HG03354 (cell line): ENCODE data around the gene FBXO9.

Experiments used
- ATAC-seq: cut with Tn5 transposase; IDR thresholded peaks from one replicate; pipeline ENCODE4 v1.9.1; 2021; ENCODE audit warnings: mild to moderate bottlenecking; ENCODE audit not compliant: unreplicated experiment, poor library complexity, severe bottlenecking

Gene FBXO9

GRCh38 chr6:53125276-53125675, 60.1 kb downstream of the FBXO9 start:
- no peak for ATAC-seq

DNA sequence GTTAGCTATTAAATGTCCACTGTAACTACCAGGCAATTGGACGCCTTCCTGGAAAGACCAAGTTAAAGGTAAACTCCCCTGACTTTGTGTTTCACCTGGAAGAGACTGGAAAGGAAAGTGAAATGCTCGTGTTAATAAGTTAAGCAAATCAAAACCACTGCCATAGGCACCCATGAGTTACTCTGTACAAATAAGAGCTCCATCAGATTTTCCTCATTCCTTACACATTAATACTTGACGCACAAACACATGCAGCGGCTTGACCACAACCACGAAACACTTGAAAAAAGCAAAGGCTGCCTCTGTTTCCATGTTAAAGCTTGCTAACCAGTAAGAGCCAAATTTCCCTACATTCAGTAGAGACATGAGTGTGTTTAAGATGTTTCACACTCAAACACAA, 63.6 kb downstream of the FBXO9 start:
- ATAC-seq = no peak

- no peak for ATAC-seq
These were observed 65.5 kb downstream of the FBXO9 start for GRCh38 chr6:53130569-53131290.

- no peak for ATAC-seq
These were observed 68.8 kb downstream of the FBXO9 start for GRCh38 chr6:53133961-53134360.

- no peak for ATAC-seq
These were observed 69.5 kb downstream of the FBXO9 start for GRCh38 chr6:53134601-53135235.

DNA sequence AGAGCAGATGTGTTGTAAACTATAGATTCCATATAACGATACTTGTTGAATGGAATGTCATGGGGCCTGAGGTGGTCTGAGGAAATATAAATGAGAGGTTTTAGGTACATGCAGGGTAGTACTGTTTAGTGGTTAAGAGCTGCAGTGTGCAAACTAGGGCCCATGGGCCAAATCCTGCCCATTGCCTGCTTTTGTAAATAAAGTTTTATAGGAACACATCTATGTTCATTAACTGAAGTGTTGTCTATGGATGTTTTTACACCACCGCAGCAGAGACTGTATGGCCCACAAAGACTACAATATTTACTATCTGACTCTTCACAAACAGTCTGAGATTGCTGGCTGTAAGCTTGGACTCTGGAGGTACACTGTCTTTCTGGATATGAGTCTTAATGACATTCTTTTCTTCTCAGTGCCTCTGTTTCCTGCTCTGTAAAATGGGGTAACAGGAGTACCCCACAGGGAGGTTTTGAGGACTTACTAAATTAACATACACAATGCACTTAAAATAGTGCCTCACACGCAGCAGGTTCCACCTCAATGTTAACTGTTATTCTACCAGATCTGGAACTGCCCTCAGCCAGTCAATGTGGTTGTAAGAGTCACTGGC, 70.9 kb downstream of the FBXO9 start:
- ATAC-seq = no peak

DNA sequence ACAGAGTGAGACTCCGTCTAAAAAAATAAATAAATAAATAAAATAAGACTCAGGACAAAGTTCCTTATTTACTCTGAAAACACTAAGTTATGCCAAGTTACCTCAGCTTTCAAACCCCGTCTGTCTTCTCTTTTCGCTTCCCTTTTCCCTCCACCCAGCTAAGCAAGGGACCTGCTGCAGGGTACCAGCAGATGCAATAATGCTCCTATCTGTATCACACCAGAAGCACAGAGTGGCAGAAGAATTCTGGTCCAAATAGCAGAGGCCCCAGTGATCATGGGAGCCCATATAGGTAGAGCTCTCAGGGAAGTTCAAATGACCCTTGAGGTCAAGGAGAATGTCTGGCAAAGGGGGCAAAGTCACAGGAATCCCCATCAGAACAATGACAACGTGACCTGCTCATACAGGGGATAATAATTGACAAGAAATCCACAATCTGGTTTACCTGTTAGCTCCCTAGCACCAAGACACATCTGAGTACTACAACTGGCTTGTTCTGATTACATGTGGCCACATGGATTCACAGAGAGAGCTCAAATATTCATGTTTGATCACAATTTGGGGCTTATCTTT, 74.7 kb downstream of the FBXO9 start:
- ATAC-seq = no peak

DNA sequence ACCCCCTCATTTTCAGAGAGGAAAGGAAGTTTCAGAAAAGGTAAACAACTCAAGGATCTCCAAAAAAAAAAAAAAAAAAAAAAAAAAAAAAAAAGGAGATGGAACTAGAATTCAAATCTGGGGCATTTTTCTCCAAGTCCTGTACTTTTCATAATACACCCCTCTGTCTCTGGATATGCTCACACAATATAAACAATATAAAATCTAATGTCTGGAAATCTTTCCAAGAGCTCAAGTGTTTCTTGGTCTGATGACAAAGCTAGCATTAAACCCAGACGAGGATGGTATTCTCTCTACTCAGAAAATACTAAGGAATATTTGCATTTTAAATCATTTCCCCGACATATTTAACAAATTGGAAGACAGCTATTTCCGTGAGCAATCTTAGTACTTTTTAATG, 77.6 kb downstream of the FBXO9 start:
- ATAC-seq = no peak

DNA sequence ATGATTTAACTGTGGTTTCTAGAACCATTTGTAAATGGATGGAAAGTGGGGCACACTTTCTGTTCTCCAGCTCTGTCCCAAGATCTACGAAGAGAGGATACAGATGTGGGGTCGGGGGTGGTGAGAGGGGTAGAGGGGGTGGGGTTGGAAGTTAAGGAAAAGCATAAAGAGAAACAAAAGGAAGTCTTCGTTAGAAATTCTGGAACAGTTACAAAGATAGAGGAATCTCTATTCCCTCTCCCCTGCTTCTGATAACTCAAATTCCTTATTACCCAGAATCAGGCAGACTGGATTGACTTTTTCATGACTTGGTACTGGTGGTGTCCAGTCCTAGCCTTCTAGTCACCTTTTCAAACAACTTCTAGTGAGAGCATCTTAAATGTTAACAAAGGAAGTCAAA, 78.5 kb downstream of the FBXO9 start:
- ATAC-seq = no peak

- no peak for ATAC-seq
These were observed 79.6 kb downstream of the FBXO9 start for GRCh38 chr6:53144802-53145201.

GRCh38 chr6:53148684-53149083, 83.5 kb downstream of the FBXO9 start, which contains the start of gene GCM1:
Gene GCM1, minus strand, starts transcription at chr6:53148841. Its CDS starts 3,209 bp downstream, at chr6:53145632.
- ATAC-seq = no peak
